GM18526 (cell line): ENCODE data around the gene NR2F1-AS1.

Experiments
- POLR2A ChIP-seq: IDR thresholded peaks from 3 replicates; pipeline ENCODE4 v1.6.1; 2011; ENCODE audit not compliant: insufficient read length; ENCODE audit errors: extremely low read depth

The NR2F1-AS1 gene

DNA sequence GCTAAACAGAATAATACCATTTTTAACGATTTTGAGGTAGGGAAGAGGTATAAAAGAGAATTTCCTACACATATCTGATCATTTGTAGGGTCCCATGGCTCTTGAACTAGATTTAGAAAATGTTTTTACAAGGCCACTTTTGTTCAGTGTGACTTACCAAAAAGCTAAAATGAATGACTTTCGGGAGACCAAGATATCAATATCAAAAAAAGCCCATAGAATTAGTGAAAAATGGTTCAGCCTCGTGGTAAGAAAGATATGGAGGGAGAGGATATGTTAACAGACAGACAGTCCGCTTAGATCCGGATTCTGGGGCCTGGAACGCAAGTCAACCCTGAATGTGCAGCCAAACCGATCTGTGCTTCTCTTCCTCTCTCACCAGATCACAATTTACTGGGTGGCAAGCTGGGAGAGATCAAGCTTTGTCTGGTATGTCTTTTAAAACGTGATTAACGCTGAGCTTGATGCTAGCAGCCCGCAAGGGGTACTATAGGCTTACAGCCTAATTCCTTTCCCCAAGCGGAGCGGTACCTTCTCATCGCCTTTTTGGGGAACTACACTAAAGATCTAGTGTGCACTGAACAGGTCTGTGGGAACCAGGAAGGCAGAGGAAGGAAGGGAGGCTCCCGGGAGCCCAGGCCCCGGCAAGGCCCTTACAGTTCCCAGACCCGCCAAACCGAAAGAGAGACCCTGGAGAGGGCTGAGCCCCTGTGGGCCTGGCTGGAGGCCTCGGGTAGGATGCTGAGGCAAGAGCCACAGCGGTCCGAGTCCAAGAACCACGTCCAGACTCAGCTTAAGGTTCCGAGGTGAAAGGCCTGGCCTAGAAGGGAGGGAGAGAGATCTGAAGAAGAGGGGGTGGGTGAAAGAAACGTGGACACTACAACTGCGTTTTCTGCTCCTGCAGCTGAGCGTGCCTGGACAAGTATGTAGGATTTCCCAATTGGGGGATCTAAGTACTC lies 2.9 kb downstream of the NR2F1-AS1 start:
- TF ChIP-seq POLR2A, result no peak

- no peak for TF ChIP-seq POLR2A
These were observed 3.8 kb downstream of the NR2F1-AS1 start for GRCh38 chr5:93576994-93577853.

GRCh38 chr5:93575461-93576414 lies 5.3 kb downstream of the NR2F1-AS1 start:
- TF ChIP-seq POLR2A, result no peak

DNA sequence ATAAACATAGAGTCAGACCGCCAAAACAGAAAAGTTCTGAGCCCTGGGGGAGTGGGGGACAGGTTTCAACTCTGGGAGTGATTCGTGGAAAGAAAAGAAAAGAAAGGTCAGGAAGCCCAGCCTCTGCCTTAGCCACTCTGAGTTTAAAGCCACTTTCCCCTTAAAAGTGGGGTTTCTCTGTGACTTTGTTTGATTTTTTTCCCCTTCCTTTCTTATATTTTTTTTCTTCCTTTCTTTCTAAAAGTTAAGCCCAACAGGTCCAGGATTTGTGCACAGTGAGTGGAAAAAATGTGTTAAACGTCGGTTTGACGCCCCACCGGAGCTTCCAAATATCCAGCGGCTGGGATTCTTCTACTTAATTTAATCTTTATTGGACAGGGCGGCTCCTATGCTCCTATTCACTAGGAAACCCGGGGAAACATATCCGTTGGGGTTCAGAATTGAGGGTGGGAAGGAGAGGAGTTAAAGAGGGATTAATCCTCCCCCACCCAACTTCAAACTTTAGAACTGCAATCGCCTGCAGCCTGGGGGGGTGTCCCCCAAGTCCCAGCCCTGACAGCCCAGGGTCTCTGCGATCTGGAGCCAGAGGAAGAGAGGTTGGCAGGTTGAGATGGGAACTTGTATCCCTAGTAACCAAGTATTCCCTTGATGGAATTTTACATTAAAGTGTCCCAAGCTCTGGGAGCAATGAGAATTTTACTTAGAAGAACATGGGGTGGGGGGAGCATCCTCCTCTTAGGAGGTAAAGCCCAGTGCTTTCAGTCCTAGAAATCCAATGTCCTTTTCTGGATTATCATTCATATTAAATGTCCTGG lies 6.3 kb downstream of the NR2F1-AS1 start:
- TF ChIP-seq POLR2A, result no peak

GRCh38 chr5:93573354-93574351 lies 7.4 kb downstream of the NR2F1-AS1 start:
- TF ChIP-seq POLR2A, result no peak

DNA sequence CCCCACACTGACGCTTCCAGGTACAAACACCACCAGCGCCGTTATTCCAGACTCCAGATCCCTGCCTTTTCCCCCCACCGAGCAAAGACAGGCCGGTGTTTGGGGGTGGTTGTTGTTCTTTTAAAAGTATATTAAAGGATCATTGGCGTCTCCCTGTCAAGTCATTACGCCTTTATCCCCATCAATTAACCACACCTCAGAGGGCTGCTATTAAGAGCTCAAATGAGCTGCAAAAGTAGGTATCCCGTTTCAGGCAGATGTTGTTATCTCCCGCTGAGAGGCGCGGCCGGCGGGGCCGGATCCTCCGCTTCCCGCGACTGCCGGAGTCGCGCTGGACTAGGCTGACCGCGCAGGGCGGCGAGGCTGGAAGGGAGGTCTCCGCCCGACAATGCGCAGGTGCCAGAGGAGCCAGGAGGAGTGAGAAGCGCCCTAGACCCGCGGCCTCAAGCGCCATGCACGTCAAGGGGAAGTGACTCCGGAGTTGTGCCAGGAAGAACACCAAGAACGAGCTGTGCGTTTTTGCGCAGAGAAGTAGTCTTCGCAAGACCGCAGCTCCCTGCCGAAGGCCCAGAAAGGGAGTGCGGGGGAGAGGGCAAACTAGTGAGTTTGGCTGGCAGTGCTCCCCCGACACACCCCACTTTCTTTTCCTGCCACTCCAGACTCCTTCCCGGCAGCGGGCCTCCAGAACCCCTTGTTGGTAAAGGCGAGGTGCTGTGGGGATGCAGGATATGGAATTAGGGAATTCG lies 8.2 kb downstream of the NR2F1-AS1 start:
- no peak for TF ChIP-seq POLR2A

GRCh38 chr5:93572101-93572607 lies 8.9 kb downstream of the NR2F1-AS1 start:
- no peak for TF ChIP-seq POLR2A

GRCh38 chr5:93571114-93571949 lies 9.7 kb downstream of the NR2F1-AS1 start:
- no peak for TF ChIP-seq POLR2A

DNA sequence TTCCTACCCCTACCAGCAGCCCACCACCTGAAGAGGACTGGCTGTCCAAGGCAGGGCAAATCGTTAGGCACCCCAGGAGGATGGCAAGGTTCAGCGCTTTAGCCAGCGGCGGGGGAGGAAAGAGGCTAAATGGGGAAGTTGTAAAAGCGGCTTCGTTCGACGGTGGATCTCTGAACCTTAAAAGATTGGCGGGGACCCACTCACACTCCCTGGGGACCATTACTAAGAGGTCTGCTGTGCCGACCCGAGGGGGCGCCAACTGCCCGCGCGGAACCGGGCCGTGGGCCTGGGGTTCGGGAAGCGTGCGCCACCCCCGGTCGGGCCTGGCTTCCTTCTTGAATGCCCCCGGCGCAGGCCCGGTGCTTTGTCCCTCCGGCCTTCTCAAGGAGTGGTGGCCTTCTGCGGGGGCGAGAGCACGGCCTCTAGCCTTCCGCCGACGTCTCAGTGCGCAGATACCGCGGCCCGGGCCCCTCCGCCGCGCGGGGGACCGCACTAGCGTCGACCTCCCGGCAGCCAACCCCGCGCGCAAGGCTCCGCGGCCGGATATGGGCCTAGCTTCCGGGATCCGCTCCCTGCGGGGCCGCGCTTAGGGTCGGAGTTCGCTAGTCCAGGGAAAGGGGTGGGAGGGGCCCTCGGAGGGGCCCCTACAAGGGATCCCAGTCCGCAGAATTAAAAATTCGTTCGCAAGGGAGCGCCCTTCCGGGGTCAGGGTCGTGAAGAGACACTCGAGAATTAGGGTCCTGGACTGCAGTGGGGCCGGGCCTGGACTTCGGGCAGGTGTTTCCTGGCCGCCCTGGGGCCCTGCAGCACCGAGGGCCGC lies 10.5 kb downstream of the NR2F1-AS1 start:
- TF ChIP-seq POLR2A, result no peak
